NCI-H774 (cell line): ENCODE results near the gene PCDHGA4.
A peak's percentile ranks its signal among the peaks of the same experiment; 100 is the strongest.
"Not testable (repeated sequence)": the region's sequence is repeated elsewhere in the genome, so short reads cannot be mapped to it uniquely, and the experiment has no call there.

Experiments used
- DNase-seq: peaks from one replicate; lab custom pipeline; 2025; lab: John Stamatoyannopoulos, UW

Gene PCDHGA4

GRCh38 chr5:141349917-141350619, 4.8 kb upstream of the PCDHGA4 start, which contains the start of gene PCDHGB1:
PCDHGB1 (plus strand) TSS chr5:141350099; CDS start chr5:141350261, 162 bp downstream.
- DNase-seq = peak; percentile 33

- DNase-seq = no peak
These were observed 3.2 kb upstream of the PCDHGA4 start for GRCh38 chr5:141351591-141351990.

GRCh38 chr5:141355641-141356040, 820 bp downstream of the PCDHGA4 start:
- no peak for DNase-seq

GRCh38 chr5:141356133-141356532, 1.3 kb downstream of the PCDHGA4 start:
- no peak for DNase-seq

GRCh38 chr5:141356950-141357349, 2.1 kb downstream of the PCDHGA4 start:
- DNase-seq = no peak

- DNase-seq = no peak
These were observed 5.1 kb downstream of the PCDHGA4 start, which contains the start of gene PCDHGB2 for GRCh38 chr5:141359790-141360426. PCDHGB2 (plus strand) TSS chr5:141359994; CDS start chr5:141360136, 142 bp downstream.

- no peak for DNase-seq
These were observed 5.9 kb downstream of the PCDHGA4 start for GRCh38 chr5:141360685-141361084.

- no peak for DNase-seq
These were observed 7.9 kb downstream of the PCDHGA4 start for GRCh38 chr5:141362719-141363118.

DNA sequence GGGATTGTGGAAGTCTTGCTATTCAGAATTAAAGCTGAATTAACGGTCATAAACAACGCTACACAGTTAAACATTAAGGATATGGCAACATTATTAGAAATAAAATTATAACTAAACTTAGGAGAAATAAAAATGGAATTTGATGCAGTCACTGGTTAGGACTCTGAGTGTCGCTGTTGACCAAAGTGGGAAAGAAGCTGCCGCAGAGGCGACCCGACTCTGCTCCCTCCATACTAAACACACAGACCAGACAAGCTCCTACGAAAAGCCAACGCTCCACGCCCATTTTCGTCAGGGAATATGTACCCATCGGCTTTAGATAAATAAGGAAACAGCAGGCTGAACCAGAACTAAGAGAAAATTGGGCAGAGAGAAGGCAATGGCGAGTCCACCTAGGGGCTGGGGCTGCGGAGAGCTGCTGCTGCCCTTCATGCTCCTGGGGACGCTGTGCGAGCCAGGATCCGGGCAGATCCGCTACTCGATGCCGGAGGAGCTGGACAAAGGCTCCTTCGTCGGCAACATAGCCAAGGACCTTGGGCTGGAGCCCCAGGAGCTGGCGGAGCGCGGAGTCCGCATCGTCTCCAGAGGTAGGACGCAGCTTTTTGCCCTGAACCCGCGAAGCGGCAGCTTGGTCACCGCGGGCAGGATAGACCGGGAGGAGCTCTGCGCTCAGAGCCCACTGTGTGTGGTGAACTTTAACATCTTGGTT, 9.3 kb downstream of the PCDHGA4 start, which contains the start of gene PCDHGA5:
Gene PCDHGA5, plus strand, starts transcription at position 211 of the 709 bp plus-strand sequence. Its CDS starts 169 bp downstream, at position 380.
- no peak for DNase-seq

DNA sequence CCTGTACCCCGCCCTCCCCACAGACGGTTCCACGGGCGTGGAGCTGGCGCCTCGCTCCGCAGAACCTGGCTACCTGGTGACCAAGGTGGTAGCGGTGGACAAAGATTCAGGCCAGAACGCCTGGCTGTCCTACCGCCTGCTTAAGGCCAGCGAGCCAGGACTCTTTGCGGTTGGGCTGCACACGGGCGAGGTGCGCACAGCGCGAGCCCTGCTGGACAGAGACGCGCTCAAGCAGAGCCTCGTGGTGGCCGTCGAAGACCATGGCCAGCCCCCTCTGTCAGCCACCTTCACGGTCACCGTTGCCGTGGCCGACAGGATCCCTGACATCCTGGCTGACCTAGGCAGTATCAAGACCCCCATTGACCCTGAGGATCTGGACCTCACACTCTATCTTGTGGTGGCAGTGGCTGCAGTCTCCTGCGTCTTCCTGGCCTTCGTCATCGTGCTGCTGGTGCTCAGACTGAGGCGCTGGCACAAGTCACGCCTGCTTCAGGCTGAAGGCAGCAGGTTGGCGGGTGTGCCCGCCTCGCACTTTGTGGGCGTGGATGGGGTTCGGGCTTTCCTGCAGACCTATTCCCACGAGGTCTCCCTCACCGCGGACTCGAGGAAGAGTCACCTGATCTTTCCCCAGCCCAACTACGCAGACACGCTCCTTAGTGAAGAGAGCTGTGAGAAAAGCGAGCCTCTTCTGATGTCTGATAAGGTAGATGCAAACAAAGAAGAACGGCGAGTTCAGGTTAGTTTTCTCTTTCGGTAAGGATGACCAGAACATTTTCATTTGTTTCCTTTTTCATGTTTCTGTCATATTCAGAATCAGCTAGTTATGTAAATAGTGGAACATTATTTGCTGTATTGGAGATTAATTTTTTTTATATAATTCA, 11.4 kb downstream of the PCDHGA4 start:
- no peak for DNase-seq

GRCh38 chr5:141369994-141370848, 15.4 kb downstream of the PCDHGA4 start, which contains the start of gene PCDHGB3:
PCDHGB3 (plus strand) TSS chr5:141370242; CDS start chr5:141370395, 153 bp downstream.
- DNase-seq = no peak

- no peak for DNase-seq
These were observed 17.0 kb downstream of the PCDHGA4 start for GRCh38 chr5:141371572-141372475.

- no peak for DNase-seq
These were observed 19.0 kb downstream of the PCDHGA4 start, which contains the start of gene PCDHGA6 for GRCh38 chr5:141373673-141374317. PCDHGA6 (plus strand) TSS chr5:141373891; CDS start chr5:141374084, 193 bp downstream.

DNA sequence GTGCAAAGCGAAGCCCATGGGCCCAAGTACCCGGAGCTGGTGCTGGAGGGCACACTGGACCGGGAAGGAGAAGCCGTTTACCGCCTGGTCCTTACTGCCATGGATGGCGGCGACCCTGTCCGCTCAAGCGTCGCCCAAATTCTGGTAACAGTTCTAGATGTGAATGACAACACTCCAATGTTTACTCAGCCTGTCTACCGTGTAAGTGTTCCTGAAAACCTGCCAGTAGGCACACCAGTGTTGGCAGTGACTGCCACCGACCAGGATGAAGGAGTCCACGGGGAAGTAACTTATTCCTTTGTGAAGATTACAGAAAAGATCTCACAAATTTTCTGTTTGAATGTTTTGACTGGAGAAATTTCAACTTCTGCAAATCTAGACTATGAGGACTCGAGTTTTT, 19.8 kb downstream of the PCDHGA4 start:
- DNase-seq = no peak

DNA sequence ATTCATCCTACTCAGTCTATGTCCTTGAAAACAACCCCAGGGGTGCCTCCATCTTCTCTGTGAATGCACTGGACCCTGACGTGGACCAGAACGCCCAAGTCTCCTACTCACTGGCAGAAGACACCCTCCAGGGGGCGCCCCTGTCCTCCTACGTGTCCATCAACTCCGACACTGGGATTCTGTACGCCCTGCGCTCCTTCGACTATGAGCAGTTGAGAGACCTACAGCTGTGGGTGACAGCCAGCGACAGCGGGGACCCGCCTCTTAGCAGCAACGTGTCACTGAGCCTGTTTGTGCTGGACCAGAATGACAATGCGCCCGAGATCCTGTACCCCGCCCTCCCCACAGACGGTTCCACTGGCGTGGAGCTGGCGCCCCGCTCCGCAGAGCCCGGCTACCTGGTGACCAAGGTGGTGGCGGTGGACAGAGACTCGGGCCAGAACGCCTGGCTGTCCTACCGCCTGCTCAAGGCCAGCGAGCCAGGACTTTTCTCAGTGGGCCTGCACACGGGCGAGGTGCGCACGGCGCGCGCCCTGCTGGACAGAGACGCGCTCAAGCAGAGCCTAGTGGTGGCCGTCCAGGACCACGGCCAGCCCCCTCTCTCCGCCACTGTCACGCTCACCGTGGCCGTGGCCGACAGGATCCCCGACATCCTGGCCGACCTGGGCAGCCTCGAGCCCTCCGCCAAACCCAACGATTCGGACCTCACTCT, 20.8 kb downstream of the PCDHGA4 start:
- not testable (repeated sequence) for DNase-seq

GRCh38 chr5:141382469-141383294, 27.9 kb downstream of the PCDHGA4 start, which contains the start of gene PCDHGA7:
PCDHGA7 (plus strand) TSS chr5:141382742; CDS start chr5:141382900, 158 bp downstream.
- DNase-seq = no peak

DNA sequence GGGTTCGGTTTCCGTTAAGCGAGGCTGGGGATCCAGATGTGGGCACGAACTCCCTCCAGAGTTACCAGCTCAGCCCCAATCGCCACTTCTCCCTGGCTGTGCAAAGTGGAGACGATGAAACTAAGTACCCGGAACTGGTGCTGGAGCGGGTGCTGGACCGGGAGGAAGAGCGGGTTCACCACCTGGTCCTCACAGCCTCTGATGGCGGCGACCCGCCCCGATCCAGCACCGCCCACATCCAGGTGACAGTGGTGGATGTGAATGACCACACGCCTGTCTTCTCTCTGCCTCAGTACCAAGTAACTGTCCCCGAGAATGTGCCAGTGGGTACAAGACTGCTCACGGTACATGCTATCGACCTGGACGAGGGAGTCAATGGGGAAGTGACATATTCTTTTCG, 28.5 kb downstream of the PCDHGA4 start:
- no peak for DNase-seq
